Left lung (tissue), 10 donors: ENCODE data around the gene PRM3. TPM values are rescaled to one million over a fixed set of nuclear protein-coding genes. Genes with fewer than 3 reads are reported as not detected.
A peak's percentile ranks its signal among the peaks of the same experiment; 100 is the strongest.
"Not testable (repeated sequence)": the region's sequence is repeated elsewhere in the genome, so short reads cannot be mapped to it uniquely, and the experiment has no call there.

Experiments used
- ATAC-seq: fragments of 200-7000 bp; cut with Tn5 transposase; one replicate; pipeline ENCODE4 v1.9.1; 2020; ENCODE audit warnings: moderate library complexity
- DNase-seq, 4 donors: peaks; one replicate each; pipeline ENCODE4 v3.0.0-alpha.2; 2013 to 2020
- H3K27ac ChIP-seq, 2 donors: fragments of 200-600 bp; sonication (generic) in 1 of 2; one replicate each; pipeline versions ENCODE4 v1.5.0 to v1.8.0; 2020 to 2021
- H3K27me3 ChIP-seq, 2 donors: fragments of 200-600 bp; sonication (generic) in 1 of 2; one replicate each; pipeline versions ENCODE4 v1.5.0 to v1.8.0; 2020 to 2021
- H3K36me3 ChIP-seq, 2 donors: fragments of 200-600 bp; sonication (generic) in 1 of 2; one replicate each; pipeline versions ENCODE4 v1.5.0 to v1.8.0; 2020 to 2021
- H3K4me1 ChIP-seq, 2 donors: fragments of 200-600 bp; one replicate each; pipeline ENCODE4 v1.8.0; 2021
- H3K4me3 ChIP-seq, 2 donors: fragments of 200-600 bp; sonication (generic) in 1 of 2; one replicate each; pipeline versions ENCODE4 v1.5.0 to v1.8.0; 2020 to 2021; ENCODE audit warnings: mild to moderate bottlenecking in 1 of 2
- H3K9me3 ChIP-seq, 2 donors: fragments of 200-600 bp; sonication (generic) in 1 of 2; one replicate each; pipeline versions ENCODE4 v1.5.0 to v1.8.0; 2020 to 2021
- CTCF ChIP-seq, 2 donors: fragments of 200-600 bp; sonication (generic) in 1 of 2; IDR thresholded peaks; one replicate each; pipeline versions ENCODE4 v1.5.0 to v1.8.0; 2021; ENCODE audit warnings: antibody characterized with exemption in 2 of 2
- intact Hi-C, 2 donors: fragments of 100-400 bp; cut with DNase I; formaldehyde crosslinking; loops; one replicate each; pipeline versions ENCODE4 v1.11.2 to v1.14.2; 2022
- polyA plus RNA-seq, 6 donors: library from polyadenylated mRNA; unstranded; fragments of 120-200 nt; gene quantifications; one replicate each; pipeline ENCODE4 v1.2.1, GENCODE V29; 2013; ENCODE audit not compliant: insufficient read length in 6 of 6
- total RNA-seq, 2 donors: library from RNA; stranded (reverse); fragmentation: NEBNext Ultra II Directional; extraction: Animal tissue kit (Norgen Biotek cat#: 25700); gene quantifications; one replicate each; pipeline ENCODE4 v1.2.1, GENCODE V29; 2021
- donor health status: DM: no; HTN: yes; CAD: no.
- donor health status: DM: no; HTN: no; CAD: no.

PRM3 gene
- total and polyA plus RNA-seq, 8 donors = not detected

GRCh38 chr16:11303405-11304138 lies 30.1 kb upstream of the PRM3 start:
- peak; percentile 78 for ATAC-seq
- intact Hi-C loops = no loop called here
- Histone ChIP-seq H3K27ac (peak overlapping the region; percentile 55 to 71), H3K36me3 (no peaks in the 10 kb centered on the region), H3K27me3 (no peaks in the 10 kb centered on the region), H3K9me3 (no peaks in the 10 kb centered on the region), H3K4me3 (no peak overlapping the region), H3K4me1 (peaks cover 4 to 22% of the 10 kb centered on the region in 2 donors)
- TF ChIP-seq CTCF (IDR thresholded peaks at IDR 0.05) = no peak
- peak in 2 of 4 donors; percentile 58 to 81 for DNase-seq

GRCh38 chr16:11302977-11303376 lies 29.5 kb upstream of the PRM3 start:
- Histone ChIP-seq H3K27ac (peak overlapping the region; percentile 55 to 71), H3K9me3 (no peaks in the 10 kb centered on the region), H3K4me3 (no peak overlapping the region), H3K36me3 (no peaks in the 10 kb centered on the region), H3K27me3 (no peaks in the 10 kb centered on the region), H3K4me1 (peaks cover 2 to 22% of the 10 kb centered on the region in 2 donors)
- DNase-seq (peak in 1 of 4 donors; percentile 81), ATAC-seq (peak; percentile 10)
- intact Hi-C loops = no loop called here
- TF ChIP-seq CTCF (IDR thresholded peaks at IDR 0.05) = no peak

- DNase-seq = no peak
- ATAC-seq = no peak
- no peak overlapping the region for H3K4me3 ChIP-seq
- H3K27ac ChIP-seq = no peak overlapping the region
- intact Hi-C loops = no loop called here
- no peaks in the 10 kb centered on the region for H3K9me3 ChIP-seq
- H3K4me1 ChIP-seq = peaks cover 12 to 26% of the 10 kb centered on the region in 2 donors
- H3K36me3 ChIP-seq = no peaks in the 10 kb centered on the region
- H3K27me3 ChIP-seq = no peaks in the 10 kb centered on the region
- TF ChIP-seq CTCF (IDR thresholded peaks at IDR 0.05) = no peak
These were observed 28.4 kb upstream of the PRM3 start for GRCh38 chr16:11301645-11302501.

- peaks cover 19 to 29% of the 10 kb centered on the region in 2 donors for H3K4me1 ChIP-seq
- intact Hi-C loops = no loop called here
- H3K4me3 ChIP-seq = no peak overlapping the region
- H3K36me3 ChIP-seq = no peaks in the 10 kb centered on the region
- no peak overlapping the region for H3K27ac ChIP-seq
- no peak for ATAC-seq
- DNase-seq = no peak
- no peaks in the 10 kb centered on the region for H3K9me3 ChIP-seq
- no peaks in the 10 kb centered on the region for H3K27me3 ChIP-seq
- TF ChIP-seq CTCF (IDR thresholded peaks at IDR 0.05) = no peak
These were observed 27.1 kb upstream of the PRM3 start for GRCh38 chr16:11300560-11300892.

GRCh38 chr16:11299865-11300559 lies 26.6 kb upstream of the PRM3 start:
- Histone ChIP-seq H3K36me3 (no peaks in the 10 kb centered on the region), H3K4me3 (no peak overlapping the region), H3K4me1 (peaks cover 19 to 24% of the 10 kb centered on the region in 2 donors), H3K9me3 (no peaks in the 10 kb centered on the region), H3K27ac (no peak overlapping the region), H3K27me3 (no peaks in the 10 kb centered on the region)
- ATAC-seq = no peak
- intact Hi-C loops = no loop called here
- no peak for DNase-seq
- TF ChIP-seq CTCF (IDR thresholded peaks at IDR 0.05) = no peak

- H3K27ac ChIP-seq, intact Hi-C loops, H3K9me3 ChIP-seq, H3K4me3 ChIP-seq, H3K36me3 ChIP-seq, DNase-seq, H3K27me3 ChIP-seq, ATAC-seq: not testable (repeated sequence)
- H3K4me1 ChIP-seq = peaks cover 19 to 23% of the 10 kb centered on the region in 2 donors
These were observed 25.6 kb upstream of the PRM3 start for GRCh38 chr16:11298950-11299547.
